ENCODE measurements around the gene OS9. TPM values are rescaled to one million over a fixed set of nuclear protein-coding genes. Genes with fewer than 3 reads are reported as not detected.
A peak's percentile ranks its signal among the peaks of the same experiment; 100 is the strongest.
"Not testable (repeated sequence)": the region's sequence is repeated elsewhere in the genome, so short reads cannot be mapped to it uniquely, and the experiment has no call there.

OS9 gene
- total RNA-seq: 100 to 1,000 TPM; 203 to 209 TPM

- H3K27ac Mint-ChIP-seq: no peak within 1 kb of the TSS
- no peaks in the 10 kb centered on the region for H3K9me3 Mint-ChIP-seq
- peaks cover 18% of the 10 kb centered on the region for H3K36me3 Mint-ChIP-seq
- peaks cover 10 to 11% of the 10 kb centered on the region in 2 donors for H3K27me3 Mint-ChIP-seq
- H3K4me3 Mint-ChIP-seq: no peak within 1 kb of the TSS
- DNase-seq (ENCODE audit: low spot score): peak; percentile 98
- peaks cover 12 to 15% of the 10 kb centered on the region in 2 donors for H3K4me1 Mint-ChIP-seq (ENCODE audit: low read depth in 2 of 2)
- ATAC-seq: peak; percentile 98 to 99
Measured at GRCh38 chr12:57693659-57694458, at the start of gene OS9. OS9 (plus strand) TSS chr12:57694132; CDS start chr12:57694162, 30 bp downstream.

DNA sequence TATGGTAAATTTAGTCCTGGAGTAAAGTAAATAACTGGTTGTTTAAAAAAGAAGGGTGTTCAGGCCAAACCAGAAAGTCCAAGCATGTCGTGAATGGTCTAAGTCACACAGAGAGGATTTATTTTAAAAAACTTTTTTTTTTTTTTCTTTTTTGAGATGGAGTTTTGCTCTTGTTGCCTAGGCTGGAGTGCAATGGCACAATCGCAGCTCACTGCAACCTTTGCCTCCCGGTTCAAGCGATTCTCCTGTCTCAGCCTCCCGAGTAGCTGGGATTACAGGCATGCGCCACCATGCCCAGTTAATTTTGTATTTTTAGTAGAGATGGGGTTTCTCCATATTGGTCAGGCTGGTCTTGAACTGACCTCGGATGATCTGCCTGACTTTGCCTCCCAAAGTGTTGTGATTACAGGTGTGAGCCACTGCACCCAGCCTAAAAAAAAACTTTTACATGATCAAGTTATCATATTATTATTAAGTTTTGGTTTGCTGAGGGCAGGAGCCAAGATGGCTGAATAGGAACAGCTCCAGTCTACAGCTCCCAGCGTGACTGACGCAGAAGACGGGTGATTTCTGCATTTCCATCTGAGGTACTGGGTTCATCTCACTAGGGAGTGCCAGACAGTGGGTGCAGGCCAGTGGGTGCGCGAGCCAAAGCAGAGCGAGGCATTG is 47.8 kb upstream of the OS9 start:
- H3K4me3 Mint-ChIP-seq; ATAC-seq; H3K4me1 Mint-ChIP-seq (ENCODE audit: low read depth in 2 of 2); H3K9me3 Mint-ChIP-seq; H3K36me3 Mint-ChIP-seq; H3K27ac Mint-ChIP-seq; DNase-seq (ENCODE audit: low spot score): not testable (repeated sequence)
- H3K27me3 Mint-ChIP-seq: peaks cover 0 to 11% of the 10 kb centered on the region in 2 donors

DNA sequence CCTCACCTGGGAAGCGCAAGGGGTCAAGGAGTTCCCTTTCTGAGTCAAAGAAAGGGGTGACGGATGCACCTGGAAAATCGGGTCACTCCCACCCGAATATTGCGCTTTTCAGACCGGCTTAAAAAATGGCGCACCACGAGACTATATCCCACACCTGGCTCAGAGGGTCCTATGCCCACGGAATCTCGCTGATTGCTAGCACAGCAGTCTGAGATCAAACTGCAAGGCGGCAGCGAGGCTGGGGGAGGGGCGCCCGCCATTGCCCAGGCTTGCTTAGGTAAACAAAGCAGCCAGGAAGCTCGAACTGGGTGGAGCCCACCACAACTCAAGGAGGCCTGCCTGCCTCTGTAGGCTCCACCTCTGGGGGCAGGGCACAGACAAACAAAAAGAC is 47.3 kb upstream of the OS9 start:
- not testable (repeated sequence) for H3K27ac Mint-ChIP-seq; H3K27me3 Mint-ChIP-seq; H3K9me3 Mint-ChIP-seq; H3K4me1 Mint-ChIP-seq (ENCODE audit: low read depth in 2 of 2); H3K4me3 Mint-ChIP-seq; H3K36me3 Mint-ChIP-seq; DNase-seq (ENCODE audit: low spot score); ATAC-seq

- no peak overlapping the region for H3K4me3 Mint-ChIP-seq
- ATAC-seq (no peak), DNase-seq (ENCODE audit: low spot score) (no peak)
- no peaks in the 10 kb centered on the region for H3K4me1 Mint-ChIP-seq (ENCODE audit: low read depth in 2 of 2)
- H3K27me3 Mint-ChIP-seq: peaks cover 0 to 10% of the 10 kb centered on the region in 2 donors
- no peak overlapping the region for H3K27ac Mint-ChIP-seq
- no peaks in the 10 kb centered on the region for H3K36me3 Mint-ChIP-seq
- H3K9me3 Mint-ChIP-seq: no peaks in the 10 kb centered on the region
Measured at GRCh38 chr12:57654042-57654441, 39.9 kb upstream of the OS9 start.

- H3K4me3 Mint-ChIP-seq: no peak overlapping the region
- DNase-seq (ENCODE audit: low spot score) (no peak), ATAC-seq (no peak)
- no peak overlapping the region for H3K27ac Mint-ChIP-seq
- H3K27me3 Mint-ChIP-seq: peaks cover 0 to 7% of the 10 kb centered on the region in 2 donors
- H3K36me3 Mint-ChIP-seq: no peaks in the 10 kb centered on the region
- no peaks in the 10 kb centered on the region for H3K4me1 Mint-ChIP-seq (ENCODE audit: low read depth in 2 of 2)
- no peaks in the 10 kb centered on the region for H3K9me3 Mint-ChIP-seq
Measured at GRCh38 chr12:57655541-57656240, 38.2 kb upstream of the OS9 start.

DNA sequence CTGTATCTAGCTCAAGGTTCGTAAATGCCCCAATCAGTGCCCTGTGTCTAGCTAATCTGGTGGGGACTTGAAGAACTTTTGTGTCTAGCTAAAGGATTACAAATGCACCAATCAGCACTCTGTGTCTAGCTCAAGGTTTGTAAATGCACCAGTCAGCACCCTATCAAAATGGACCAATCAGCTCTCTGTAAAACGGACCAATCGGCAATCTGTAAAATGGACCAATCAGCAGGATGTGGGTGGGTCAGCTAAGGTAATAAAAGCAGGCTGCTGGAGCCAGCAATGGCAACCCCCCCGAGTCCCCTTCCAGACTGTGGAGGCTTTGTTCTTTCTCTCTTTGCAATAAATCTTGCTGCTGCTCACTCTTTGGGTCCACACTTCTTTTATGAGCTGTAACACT is 37.5 kb upstream of the OS9 start:
- H3K4me3 Mint-ChIP-seq; H3K27ac Mint-ChIP-seq; H3K9me3 Mint-ChIP-seq; H3K36me3 Mint-ChIP-seq; ATAC-seq; H3K4me1 Mint-ChIP-seq (ENCODE audit: low read depth in 2 of 2); DNase-seq (ENCODE audit: low spot score); H3K27me3 Mint-ChIP-seq: not testable (repeated sequence)

GRCh38 chr12:57657744-57658143 is 36.2 kb upstream of the OS9 start:
- H3K9me3 Mint-ChIP-seq: no peaks in the 10 kb centered on the region

DNA sequence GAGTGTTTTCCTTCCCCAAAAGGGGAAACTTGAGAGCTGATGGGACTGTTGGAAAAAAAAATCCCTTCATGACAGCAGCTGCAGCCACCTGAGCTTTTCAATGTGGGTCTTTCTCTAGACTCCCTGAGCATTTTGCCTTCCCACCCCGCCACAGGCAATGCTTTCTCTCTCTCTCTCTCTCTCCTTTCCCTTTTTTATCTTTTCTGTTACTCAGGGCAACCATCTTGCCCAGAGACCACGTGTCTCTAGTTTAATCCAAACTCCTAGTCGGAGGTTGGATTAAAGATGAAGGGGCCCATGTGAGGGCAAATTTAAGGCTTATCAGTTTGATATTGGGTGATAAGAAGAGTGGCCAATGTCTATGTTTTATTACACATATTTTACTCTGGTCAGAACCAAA is 35.0 kb upstream of the OS9 start:
- Mint-ChIP-seq H3K9me3 (no peaks in the 10 kb centered on the region), H3K27me3 (peaks cover 0 to 7% of the 10 kb centered on the region in 2 donors), H3K4me3 (no peak overlapping the region), H3K27ac (no peak overlapping the region), H3K4me1 (ENCODE audit: low read depth in 2 of 2) (no peaks in the 10 kb centered on the region), H3K36me3 (no peaks in the 10 kb centered on the region)
- DNase-seq (ENCODE audit: low spot score): no peak
- ATAC-seq: no peak

More at GRCh38 chr12:57657744-57658143, 36.2 kb upstream of the OS9 start:
- H3K4me3 Mint-ChIP-seq: no peak overlapping the region
- ATAC-seq: no peak
- DNase-seq (ENCODE audit: low spot score): no peak
- no peak overlapping the region for H3K27ac Mint-ChIP-seq
- H3K27me3 Mint-ChIP-seq: peaks cover 0 to 7% of the 10 kb centered on the region in 2 donors
- H3K36me3 Mint-ChIP-seq: no peaks in the 10 kb centered on the region
- H3K4me1 Mint-ChIP-seq (ENCODE audit: low read depth in 2 of 2): no peaks in the 10 kb centered on the region

GRCh38 chr12:57661376-57661775 is 32.6 kb upstream of the OS9 start:
- ATAC-seq (no peak), DNase-seq (ENCODE audit: low spot score) (no peak)
- no peak overlapping the region for H3K27ac Mint-ChIP-seq
- H3K4me3 Mint-ChIP-seq: no peak overlapping the region
- peaks cover 0 to 7% of the 10 kb centered on the region in 2 donors for H3K27me3 Mint-ChIP-seq
- H3K9me3 Mint-ChIP-seq: no peaks in the 10 kb centered on the region
- no peaks in the 10 kb centered on the region for H3K36me3 Mint-ChIP-seq
- no peaks in the 10 kb centered on the region for H3K4me1 Mint-ChIP-seq (ENCODE audit: low read depth in 2 of 2)

DNA sequence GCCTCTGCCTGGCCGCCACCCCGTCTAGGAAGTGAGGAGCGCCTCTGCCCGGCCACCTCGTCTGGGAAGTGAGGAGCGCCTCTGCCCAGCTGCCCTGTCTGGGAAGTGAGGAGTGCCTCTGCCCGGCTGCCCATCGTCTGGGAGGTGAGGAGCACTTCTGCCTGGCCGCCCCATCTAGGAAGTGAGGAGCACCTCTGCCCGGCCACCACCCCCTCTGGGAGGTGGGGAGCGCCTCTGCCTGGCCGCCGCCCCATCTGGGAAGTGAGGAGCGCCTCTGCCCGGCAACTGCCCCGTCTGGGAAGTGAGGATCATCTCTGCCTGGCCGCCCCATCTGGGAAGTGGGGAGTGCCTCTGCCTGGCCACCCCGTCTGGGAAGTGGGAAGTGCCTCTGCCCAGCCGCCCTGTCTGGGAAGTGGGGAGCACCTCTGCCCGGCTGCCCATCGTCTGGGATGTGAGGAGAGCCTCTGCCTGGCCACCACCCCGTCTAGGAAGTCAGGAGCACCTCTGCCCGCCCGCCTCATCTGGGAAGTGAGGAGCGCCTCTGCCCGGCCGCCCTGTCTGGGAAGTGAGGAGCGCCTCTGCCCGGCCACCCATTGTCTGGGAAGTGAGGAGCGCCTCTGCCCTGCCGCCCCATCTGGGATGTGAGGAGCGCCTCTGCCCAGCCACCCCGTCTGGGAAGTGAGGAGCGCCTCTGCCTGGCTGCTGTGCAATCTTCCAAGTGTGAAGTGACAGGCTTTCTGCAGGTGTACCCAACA is 28.7 kb upstream of the OS9 start:
- not testable (repeated sequence) for H3K27me3 Mint-ChIP-seq; H3K9me3 Mint-ChIP-seq; ATAC-seq; H3K27ac Mint-ChIP-seq; H3K36me3 Mint-ChIP-seq; H3K4me1 Mint-ChIP-seq (ENCODE audit: low read depth in 2 of 2); DNase-seq (ENCODE audit: low spot score); H3K4me3 Mint-ChIP-seq

DNA sequence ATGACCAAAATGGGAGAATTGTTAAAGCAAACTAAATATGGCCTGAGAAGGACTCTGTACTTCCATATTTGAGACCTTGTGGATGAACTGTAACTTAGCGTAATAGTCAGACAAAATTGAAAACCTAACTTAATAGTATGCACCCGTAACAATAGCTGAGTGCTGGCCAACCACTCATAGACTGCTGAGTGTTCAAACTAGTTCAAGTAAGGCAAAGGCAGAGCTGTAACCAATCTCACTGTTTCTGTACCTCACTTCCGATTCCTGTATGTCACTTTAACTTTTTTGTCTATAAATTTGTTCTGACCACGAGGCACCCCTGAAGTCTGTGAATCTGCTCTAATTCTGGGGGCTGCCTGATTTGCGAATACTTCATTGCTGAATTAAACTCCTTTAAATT is 27.0 kb upstream of the OS9 start:
- H3K27ac Mint-ChIP-seq: no peak overlapping the region
- H3K36me3 Mint-ChIP-seq: no peaks in the 10 kb centered on the region
- H3K4me3 Mint-ChIP-seq: no peak overlapping the region

GRCh38 chr12:57669691-57670090 is 24.2 kb upstream of the OS9 start:
- not testable (repeated sequence) for H3K9me3 Mint-ChIP-seq; H3K4me1 Mint-ChIP-seq (ENCODE audit: low read depth in 2 of 2)

More for the DNA sequence above, 27.0 kb upstream of the OS9 start:
- Mint-ChIP-seq H3K4me1 (ENCODE audit: low read depth in 2 of 2) (no peaks in the 10 kb centered on the region), H3K9me3 (no peaks in the 10 kb centered on the region), H3K27me3 (peaks cover 5 to 7% of the 10 kb centered on the region in 2 donors)
- DNase-seq (ENCODE audit: low spot score) (no peak), ATAC-seq (no peak)

DNA sequence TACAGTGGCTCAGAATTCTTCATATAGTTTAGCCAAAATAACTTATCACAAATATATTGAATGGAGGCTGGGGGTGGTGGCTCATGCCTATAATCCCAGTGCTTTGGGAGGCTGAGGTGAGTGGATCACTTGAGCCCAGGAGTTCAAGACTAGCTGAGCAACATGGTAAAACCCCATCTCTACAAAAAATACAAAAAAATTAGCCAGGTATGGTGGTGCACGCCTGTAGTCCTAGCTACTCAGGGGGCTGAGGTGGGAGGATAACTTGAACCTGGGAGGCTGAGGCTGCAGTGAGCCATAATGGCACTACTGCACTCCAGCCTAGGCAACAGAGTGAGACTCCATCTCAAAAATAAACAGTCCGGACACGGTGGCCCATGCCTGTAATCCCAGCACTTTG is 22.1 kb upstream of the OS9 start:
- not testable (repeated sequence) for ATAC-seq; H3K4me1 Mint-ChIP-seq (ENCODE audit: low read depth in 2 of 2); DNase-seq (ENCODE audit: low spot score); H3K27ac Mint-ChIP-seq; H3K9me3 Mint-ChIP-seq; H3K4me3 Mint-ChIP-seq; H3K36me3 Mint-ChIP-seq; H3K27me3 Mint-ChIP-seq

More at GRCh38 chr12:57669691-57670090, 24.2 kb upstream of the OS9 start:
- H3K27me3 Mint-ChIP-seq; ATAC-seq; H3K4me3 Mint-ChIP-seq; H3K27ac Mint-ChIP-seq; H3K36me3 Mint-ChIP-seq; DNase-seq (ENCODE audit: low spot score): not testable (repeated sequence)
